ENCODE measurements around the gene NIN.

The NIN gene, protein sequence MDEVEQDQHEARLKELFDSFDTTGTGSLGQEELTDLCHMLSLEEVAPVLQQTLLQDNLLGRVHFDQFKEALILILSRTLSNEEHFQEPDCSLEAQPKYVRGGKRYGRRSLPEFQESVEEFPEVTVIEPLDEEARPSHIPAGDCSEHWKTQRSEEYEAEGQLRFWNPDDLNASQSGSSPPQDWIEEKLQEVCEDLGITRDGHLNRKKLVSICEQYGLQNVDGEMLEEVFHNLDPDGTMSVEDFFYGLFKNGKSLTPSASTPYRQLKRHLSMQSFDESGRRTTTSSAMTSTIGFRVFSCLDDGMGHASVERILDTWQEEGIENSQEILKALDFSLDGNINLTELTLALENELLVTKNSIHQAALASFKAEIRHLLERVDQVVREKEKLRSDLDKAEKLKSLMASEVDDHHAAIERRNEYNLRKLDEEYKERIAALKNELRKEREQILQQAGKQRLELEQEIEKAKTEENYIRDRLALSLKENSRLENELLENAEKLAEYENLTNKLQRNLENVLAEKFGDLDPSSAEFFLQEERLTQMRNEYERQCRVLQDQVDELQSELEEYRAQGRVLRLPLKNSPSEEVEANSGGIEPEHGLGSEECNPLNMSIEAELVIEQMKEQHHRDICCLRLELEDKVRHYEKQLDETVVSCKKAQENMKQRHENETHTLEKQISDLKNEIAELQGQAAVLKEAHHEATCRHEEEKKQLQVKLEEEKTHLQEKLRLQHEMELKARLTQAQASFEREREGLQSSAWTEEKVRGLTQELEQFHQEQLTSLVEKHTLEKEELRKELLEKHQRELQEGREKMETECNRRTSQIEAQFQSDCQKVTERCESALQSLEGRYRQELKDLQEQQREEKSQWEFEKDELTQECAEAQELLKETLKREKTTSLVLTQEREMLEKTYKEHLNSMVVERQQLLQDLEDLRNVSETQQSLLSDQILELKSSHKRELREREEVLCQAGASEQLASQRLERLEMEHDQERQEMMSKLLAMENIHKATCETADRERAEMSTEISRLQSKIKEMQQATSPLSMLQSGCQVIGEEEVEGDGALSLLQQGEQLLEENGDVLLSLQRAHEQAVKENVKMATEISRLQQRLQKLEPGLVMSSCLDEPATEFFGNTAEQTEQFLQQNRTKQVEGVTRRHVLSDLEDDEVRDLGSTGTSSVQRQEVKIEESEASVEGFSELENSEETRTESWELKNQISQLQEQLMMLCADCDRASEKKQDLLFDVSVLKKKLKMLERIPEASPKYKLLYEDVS (N-terminal part only)

GRCh38 chr14:50830932-50831725 lies at the start of gene NIN:
TSS of gene NIN (minus strand) at chr14:50831162. CDS start at chr14:50822056, 9,106 bp downstream.
- DNase-seq: peak; percentile 86 to 96 (median 91)

DNA sequence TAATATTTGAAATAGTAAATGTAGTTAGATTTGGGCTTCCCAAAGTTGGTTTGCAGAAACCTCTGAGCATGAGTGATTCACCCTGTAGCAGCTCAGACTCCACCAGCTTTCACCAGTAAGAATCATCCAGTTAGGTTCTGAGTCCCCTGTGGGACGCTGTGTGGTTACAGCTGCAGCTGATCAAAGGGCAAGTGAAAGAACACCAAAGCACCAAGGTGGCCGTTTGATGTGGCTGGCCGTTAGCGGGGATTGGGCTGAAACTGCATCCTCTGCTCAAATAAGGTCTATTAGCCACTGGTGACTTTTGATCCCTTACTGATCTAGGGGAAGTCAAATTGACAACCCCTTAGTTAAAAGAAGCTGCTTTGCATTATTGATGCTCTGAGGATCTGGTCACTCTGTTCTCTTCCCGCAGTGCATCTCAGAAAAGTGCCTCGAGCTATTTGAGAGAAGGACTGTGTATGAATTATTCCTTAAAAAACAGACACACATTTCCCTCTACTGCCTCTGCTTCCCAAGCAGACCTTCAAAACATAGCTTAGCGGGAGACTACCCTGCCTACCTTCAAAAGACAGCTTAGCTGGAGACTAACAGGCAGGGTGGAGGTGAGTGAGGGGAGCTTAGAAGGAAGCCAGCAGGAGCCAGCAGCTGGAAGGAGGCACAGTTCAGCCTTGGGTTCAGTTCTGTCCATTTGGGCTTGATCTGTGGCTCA lies 44.6 kb upstream of the NIN start:
- DNase-seq: peak in 2 of 3 donors; percentile 14 to 18

GRCh38 chr14:50874757-50875156 lies 43.8 kb upstream of the NIN start:
- peak; percentile 27 to 71 (median 57) for DNase-seq

DNA sequence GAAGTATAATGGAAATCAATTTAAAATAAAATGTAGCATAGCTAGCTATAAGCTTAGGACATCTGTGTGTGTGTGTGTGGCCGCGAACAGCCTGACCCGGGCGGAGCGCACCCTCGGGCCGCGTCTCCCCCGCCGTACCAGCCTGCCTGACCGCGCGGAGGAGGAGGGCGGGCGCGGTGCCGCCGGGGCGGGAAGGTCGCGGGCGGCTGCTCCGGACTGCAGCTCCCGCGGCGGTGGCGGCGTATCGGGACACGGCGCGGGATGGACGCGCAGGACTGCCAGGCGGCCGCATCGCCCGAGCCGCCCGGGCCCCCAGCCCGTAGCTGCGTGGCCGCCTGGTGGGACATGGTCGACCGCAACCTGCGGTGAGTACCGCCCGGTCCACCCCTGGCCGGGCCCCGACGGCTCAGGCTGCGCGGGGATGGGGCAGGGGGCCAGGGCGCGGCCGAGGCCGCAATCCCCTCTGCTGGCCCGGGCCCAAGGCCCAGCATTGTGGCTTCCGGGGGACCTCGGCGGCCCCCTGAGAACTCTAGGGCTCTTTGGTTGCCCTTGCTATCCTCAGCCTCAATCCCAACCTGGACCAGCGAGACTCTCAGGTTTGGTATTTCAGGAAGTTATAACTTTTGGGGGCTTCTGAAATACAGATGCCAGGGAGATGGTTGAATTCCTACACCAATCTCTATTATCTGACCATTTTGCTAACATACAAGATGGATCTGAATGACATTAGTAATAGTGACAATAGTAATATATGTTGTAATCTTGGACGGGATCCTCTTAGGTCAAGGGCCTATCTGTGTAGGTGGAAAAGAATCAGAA lies 41.2 kb upstream of the NIN start, which contains the start of gene ABHD12B:
Gene ABHD12B, plus strand, starts transcription at position 140 of the 819 bp plus-strand sequence. Its CDS starts 122 bp downstream, at position 262.
- DNase-seq: peak; percentile 29 to 59 (median 30)

DNA sequence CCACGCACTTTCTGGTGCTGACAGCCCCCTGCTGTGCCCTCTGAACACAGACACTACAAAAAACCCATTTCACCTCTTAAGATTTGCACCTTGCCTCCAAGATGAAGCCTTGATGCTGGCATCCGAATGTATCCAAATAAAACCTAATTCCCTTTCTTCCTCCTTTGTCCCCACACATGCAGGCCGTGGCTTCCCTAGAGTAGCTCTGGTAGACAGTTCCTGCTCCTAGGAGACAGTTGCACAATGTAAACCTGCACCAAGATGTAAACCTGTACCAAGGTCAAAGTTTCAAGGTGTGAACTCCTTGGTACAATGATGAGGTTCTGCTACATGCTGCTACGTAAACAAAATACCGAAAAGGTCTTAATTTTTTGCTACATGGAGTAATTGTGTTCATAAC lies 40.3 kb upstream of the NIN start:
- DNase-seq: peak in 2 of 3 donors; percentile 15 to 28

DNA sequence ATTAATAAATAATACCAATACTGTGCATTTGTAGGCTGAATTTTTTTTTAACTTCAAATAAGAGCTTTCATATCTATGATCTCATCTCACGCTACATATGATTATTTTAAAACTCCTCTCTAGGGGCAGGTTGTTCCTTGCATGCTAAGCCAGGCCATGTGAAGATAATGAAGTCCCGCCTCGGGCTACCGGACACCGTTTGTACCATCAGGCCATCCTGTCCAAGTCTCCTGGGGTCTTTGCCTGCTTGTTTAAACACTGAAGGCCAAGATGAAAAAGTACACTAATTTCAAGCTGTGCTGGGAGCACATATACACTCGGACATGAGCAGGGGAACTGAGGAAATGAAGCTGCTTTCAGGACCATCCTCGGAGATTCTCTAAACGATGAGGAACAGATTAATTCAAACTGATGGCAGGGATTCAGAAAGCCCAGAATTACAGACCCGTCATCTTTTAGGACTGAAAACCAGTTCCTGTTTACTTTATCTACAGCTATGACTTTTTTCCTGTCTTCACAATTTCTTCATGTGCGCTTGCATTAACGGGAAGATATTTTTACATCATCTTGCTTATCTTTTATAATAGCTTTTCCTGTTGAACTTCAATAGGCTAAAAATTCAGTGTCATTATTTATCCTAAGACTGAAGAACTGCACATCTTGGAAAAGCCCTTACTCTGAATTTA lies 34.6 kb upstream of the NIN start:
- peak; percentile 16 to 44 (median 30) for DNase-seq

- peak in 2 of 3 donors; percentile 16 to 19 for DNase-seq
Measured at GRCh38 chr14:50864946-50865345, 34.0 kb upstream of the NIN start.

DNA sequence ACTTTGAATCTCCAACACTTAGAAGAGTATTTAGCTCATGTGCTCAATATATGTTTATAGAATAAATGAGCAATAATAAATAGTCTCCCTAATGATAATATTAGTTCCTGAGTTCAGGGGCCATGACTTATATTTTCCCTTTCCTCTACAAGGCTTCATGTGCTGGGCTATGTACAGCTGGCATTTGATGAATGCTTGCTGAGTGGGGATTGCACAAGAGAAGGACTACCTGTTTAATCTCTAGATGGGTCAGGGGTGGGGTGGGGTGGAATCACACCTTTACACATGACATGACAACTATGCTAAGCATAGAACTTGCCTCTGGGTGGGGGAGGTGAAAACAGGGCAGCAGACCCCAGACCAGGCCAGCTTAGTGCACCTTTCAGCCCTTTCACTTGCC lies 33.3 kb upstream of the NIN start:
- no peak for DNase-seq

- no peak for DNase-seq
Measured at GRCh38 chr14:50862036-50862570, 31.1 kb upstream of the NIN start.

- peak; percentile 86 to 88 (median 88) for DNase-seq
Measured at GRCh38 chr14:50860478-50861086, 29.6 kb upstream of the NIN start.

- no peak for DNase-seq
Measured at GRCh38 chr14:50859296-50859624, 28.3 kb upstream of the NIN start.

DNA sequence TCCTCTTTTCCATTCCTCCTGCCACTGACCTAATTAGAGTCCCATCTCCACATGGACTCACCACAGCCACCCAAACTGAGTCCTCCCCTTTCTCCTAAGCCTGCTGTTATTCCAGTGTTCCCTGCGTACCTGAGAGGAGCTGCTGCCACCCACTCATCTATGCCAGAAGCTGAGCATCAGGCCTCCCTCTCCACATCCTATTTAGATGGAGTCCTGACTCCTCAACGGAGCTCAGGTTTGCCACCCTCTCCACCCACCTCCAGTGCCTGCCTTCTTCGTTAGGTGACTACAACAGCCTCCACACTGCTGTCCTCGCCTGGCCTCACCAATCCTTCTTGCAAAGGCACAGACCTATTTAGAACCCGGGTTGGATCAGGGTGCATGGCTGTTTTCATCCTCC lies 25.7 kb upstream of the NIN start:
- DNase-seq: no peak

DNA sequence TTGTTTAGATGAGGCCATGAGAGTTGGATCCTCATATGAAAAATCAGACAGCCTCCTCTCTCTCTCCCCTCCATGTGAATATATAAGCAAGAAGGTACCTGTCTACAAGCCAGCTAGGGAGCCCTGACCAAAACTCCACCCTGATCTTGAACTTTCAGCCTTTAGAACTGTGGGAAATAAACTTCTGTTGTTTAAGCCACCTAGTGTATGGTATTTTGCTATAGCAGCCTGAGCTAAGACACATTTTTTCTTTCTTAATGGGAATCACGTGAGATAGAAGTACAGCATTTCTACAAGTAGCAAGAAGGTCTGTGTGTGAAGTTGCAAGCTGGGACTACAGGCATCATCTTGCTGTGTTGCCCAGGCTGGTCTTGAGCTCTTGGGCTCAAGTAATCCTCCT lies 24.6 kb upstream of the NIN start:
- DNase-seq: no peak

DNA sequence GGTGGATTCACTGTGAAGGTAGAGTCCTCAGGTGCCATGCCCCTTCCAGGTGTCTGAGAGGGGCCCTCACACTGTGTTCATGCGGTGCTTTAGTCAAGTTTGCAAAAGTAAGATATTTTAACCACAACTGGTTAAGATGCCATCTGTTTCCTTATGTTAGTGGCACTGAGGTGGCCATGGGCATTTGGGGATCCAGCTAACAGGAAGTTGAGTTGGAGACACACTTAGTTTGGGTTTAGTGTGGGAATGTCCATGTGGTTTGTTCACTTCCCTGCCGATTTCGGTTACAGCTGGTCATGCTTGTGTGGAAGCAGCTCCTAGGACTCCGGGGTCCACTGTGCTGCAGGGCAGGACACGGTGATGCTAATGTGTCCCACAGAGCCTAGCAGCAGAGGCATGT lies 23.6 kb upstream of the NIN start:
- peak; percentile 39 to 55 (median 44) for DNase-seq

DNA sequence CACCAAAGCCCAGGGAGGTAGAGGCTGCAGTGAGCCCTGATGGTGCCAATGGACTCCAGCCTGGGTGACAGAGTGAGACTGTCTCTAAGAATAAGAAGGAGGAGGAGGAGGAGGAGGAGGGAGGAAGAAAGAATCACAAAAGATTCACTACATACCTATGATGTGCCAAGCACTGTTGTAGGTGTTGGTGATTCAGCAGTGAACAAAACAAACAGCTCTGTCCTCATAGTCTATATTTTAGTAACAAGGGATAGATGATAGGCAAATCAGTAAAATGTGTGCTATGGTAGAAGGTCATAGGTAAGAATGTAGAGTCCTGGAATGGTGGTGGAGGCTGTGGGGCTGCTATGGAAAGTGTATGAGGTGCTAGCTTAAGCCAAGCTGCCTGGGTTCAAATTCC lies 22.9 kb upstream of the NIN start:
- no peak for DNase-seq

- no peak for DNase-seq
Measured at GRCh38 chr14:50846226-50846880, 15.4 kb upstream of the NIN start.

- no peak for DNase-seq
Measured at GRCh38 chr14:50845166-50845565, 14.2 kb upstream of the NIN start.

DNA sequence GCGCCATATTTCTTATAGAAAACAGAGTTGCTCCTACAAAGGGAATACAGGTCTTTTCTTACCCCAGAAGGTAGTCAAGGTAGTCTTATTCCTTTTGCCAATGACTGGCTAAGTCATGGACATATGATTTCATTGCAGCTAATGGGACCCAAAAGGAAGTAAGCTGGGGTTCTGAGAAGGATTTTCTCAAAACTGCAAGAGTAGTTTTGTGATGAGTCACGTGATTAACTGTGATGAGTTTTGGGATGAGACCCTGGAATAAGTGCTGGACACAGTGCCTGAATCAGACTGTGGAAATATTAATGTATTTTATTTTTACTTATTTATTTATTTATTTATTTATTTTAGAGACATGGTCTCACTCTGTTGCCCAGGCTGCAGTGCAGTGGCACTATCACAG lies 13.4 kb upstream of the NIN start:
- DNase-seq: no peak

- no peak for DNase-seq
Measured at GRCh38 chr14:50839691-50840090, 8.7 kb upstream of the NIN start.

Measured in suppressor macrophage treated with lipopolysaccharide for 1 hour (primary cell).